Measurements from ENCODE around the gene NMRK1. TPM values are rescaled to one million over a fixed set of nuclear protein-coding genes. Genes with fewer than 3 reads are reported as not detected.

Gene NMRK1
- 9.1 and 10.2 TPM in 2 replicates for total RNA-seq (2016; rRNA removed; fragmentation: Illumina TruSeq; extraction: Trizol)
- 5.0 and 8.8 TPM in 2 replicates for total RNA-seq (2016; cell fraction: cytosol; rRNA removed; fragmentation: Illumina TruSeq; extraction: Trizol; ENCODE audit: low read depth)
- 8.8 and 10.5 TPM in 2 replicates for total RNA-seq (2016; cell fraction: insoluble cytoplasmic fraction; rRNA removed; fragmentation: Illumina TruSeq; extraction: Trizol)
- total RNA-seq (2016; cell fraction: membrane; rRNA removed; fragmentation: Illumina TruSeq; extraction: Trizol) = 8.3 and 10.7 TPM in 2 replicates
- 5.9 and 6.9 TPM in 2 replicates for total RNA-seq (2016; cell fraction: nucleus; rRNA removed; fragmentation: Illumina TruSeq; extraction: Trizol)
- polyA plus RNA-seq (2011; rRNA removed) = 12.9 and 13.5 TPM in 2 replicates
- polyA plus RNA-seq (2011; cell fraction: cytosol; rRNA removed) = 4.2 and 6.9 TPM in 2 replicates
- 11.8 and 15.2 TPM in 2 replicates for polyA plus RNA-seq (2011; cell fraction: nucleus; rRNA removed)
- polyA plus RNA-seq (2012) = 11.8 and 14.6 TPM in 2 replicates
- 7.0 and 8.7 TPM in 2 replicates for polyA plus RNA-seq (2016; cell fraction: cytosol; fragmentation: Illumina TruSeq; extraction: Trizol; ENCODE audit: low read depth)
- polyA plus RNA-seq (2016; cell fraction: insoluble cytoplasmic fraction; fragmentation: Illumina TruSeq; extraction: Trizol; ENCODE audit: low read depth) = 10.0 and 11.0 TPM in 2 replicates
- 7.3 and 7.9 TPM in 2 replicates for polyA plus RNA-seq (2016; cell fraction: membrane; fragmentation: Illumina TruSeq; extraction: Trizol; ENCODE audit: low read depth)
- 10.7 and 12.0 TPM in 2 replicates for polyA plus RNA-seq (2016; cell fraction: nucleus; fragmentation: Illumina TruSeq; extraction: Trizol; ENCODE audit: insufficient read depth, low read depth)
- polyA minus RNA-seq (2011; rRNA and poly(A)+ RNA removed; ENCODE audit: low replicate concordance) = 1.8 and 4.3 TPM in 2 replicates
- 1.9 and 2.1 TPM in 2 replicates for polyA minus RNA-seq (2011; cell fraction: cytosol; rRNA and poly(A)+ RNA removed)
- 12.6 and 12.9 TPM in 2 replicates for polyA minus RNA-seq (2011; cell fraction: nucleus; rRNA and poly(A)+ RNA removed)
- percentile 52 among the genes with signal in this experiment for Bru-seq, nascent RNA
- percentile 49 among the genes with signal in this experiment for BruChase-seq, experiment 1, labeled RNA remaining after a 6-hour chase
- percentile 51 among the genes with signal in this experiment for BruChase-seq, experiment 2, labeled RNA remaining after a 2-hour chase
- long read RNA-seq, experiment 1, partial matches to known transcripts = 0 of 10 reads
- long read RNA-seq, experiment 1, other reads (novel, unspliced or antisense) = 4 of 10 reads
- long read RNA-seq, experiment 2, partial matches to known transcripts = 0 of 10 reads
- long read RNA-seq, experiment 2, other reads (novel, unspliced or antisense) = 4 of 10 reads

DNA sequence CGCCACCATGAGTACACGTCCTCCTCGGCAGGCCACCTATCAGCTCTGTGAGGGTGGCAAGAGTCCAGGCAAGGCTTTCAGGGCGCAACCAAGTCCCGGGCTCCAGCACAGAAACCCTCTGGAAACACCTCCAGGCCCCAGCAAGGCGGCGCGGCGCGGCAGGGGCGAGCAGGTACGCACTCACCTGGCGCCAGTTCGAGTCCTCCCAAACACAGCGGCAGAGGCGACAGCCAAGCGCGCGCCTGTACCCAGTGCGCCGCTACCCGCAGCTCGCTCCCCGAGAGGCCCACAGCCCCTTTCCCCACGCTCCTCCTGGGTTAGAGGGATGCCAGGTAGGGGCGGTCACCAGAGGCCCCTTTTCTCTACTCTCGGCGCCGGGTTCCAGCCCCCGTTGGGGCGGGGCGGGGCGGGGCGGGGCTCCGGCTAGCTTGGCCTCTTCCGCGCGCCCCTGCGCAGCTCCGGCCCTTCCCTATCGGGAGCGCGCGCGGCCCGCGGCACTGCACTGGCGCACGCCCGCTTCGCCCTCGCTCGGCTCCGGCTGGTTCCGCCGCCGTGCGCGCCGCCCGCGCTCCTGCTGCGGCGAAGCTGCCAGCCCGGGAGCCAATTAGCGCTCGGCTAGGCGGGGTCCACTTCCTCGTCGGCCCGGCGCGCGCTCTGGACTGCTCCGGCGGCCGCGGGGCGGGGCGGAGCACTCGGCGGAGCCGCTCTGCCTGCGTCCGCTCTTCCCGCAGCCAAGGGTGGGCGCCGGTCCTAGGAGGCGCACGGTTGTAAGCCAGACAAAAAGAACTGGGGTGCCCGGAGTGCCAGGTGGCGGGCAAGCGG is at the start of gene NMRK1, which contains the start of gene OSTF1:
Gene NMRK1 (minus strand): TSS at position 332 of the 822 bp plus-strand sequence. CDS start 5,040 bp downstream, outside the sequence.
Gene OSTF1 (plus strand): TSS at position 691 of the 822 bp plus-strand sequence. CDS start 179 bp downstream, outside the sequence.
- peaks cover 5% of the 10 kb centered on the region; the same call in 1 of the 2 replicates for H4K20me1 ChIP-seq (ENCODE audit: insufficient read depth, low read length)
- WGBS (ENCODE audit: low lambda C conversion rate) = 0% methylated on average over 4 of the region's 93 CpGs
- H3K9ac ChIP-seq (ENCODE audit: insufficient read depth, low read depth, low read length) = peak within 1 kb of the TSS; percentile 93
- H3K27me3 ChIP-seq (ENCODE audit: control insufficient read depth in 1 of 2, insufficient read depth in 2 of 2, low read length in 2 of 2) = no peaks in the 10 kb centered on the region; a peak in 1 of 5 replicates
- no peak for FAIRE-seq
- H2AFZ ChIP-seq (ENCODE audit: low read length) = peak within 1 kb of the TSS; percentile 71
- peaks cover 27% of the 10 kb centered on the region for H3K79me2 ChIP-seq (ENCODE audit: insufficient read depth, low read length)
- intact Hi-C loops (cut with micrococcal nuclease; ENCODE audit: unreplicated experiment) (loop anchor here (1.0 to 5.0 kb wide), 4 partner anchors 59 to 136 kb away; partner anchors contain the start of genes C9orf40 and CARNMT1), in situ Hi-C loops (cut with HindIII; ENCODE audit: extremely low pct_ligation_motif_present, low pct_unique_long_range_greater_than_20kb) (loop anchor here (5.0 kb wide), 1 partner anchor 136 kb away; the partner anchor contains the start of gene C9orf40)
- no peaks in the 10 kb centered on the region for H3K9me3 ChIP-seq (ENCODE audit: low read length)
- peak within 1 kb of the TSS; percentile 91 for H3K4me2 ChIP-seq (ENCODE audit: low read depth, low read length)
- peaks cover 78% of the 10 kb centered on the region for H3K4me1 ChIP-seq (ENCODE audit: insufficient read depth, low read length)
- POLR2A ChIA-PET = interaction anchor here (0.6 to 2.3 kb wide), 7 partner anchors 11 to 1307 kb away, joined by 3 to 18 read pairs (median 4); partner anchors contain the start of genes CARNMT1 and RFK
- H3K27ac ChIP-seq (ENCODE audit: extremely low read length, insufficient read depth, low read length) = peak within 1 kb of the TSS; percentile 98
- BruUV-seq (replicated peaks) = no TSS peak
- H3K36me3 ChIP-seq (replicated peaks in 1 of 2; ENCODE audit: control insufficient read depth in 1 of 2, insufficient read depth in 2 of 2, low read length in 2 of 2) = no peaks in the 10 kb centered on the region
- peak; percentile 86 for ATAC-seq
- peak; percentile 86 for DNase-seq (ENCODE audit: low spot score)
- CTCF ChIA-PET (ENCODE audit: low intra/inter-chr PET ratio, low total read pairs) = no interaction called here
- peak within 1 kb of the TSS; percentile 85 to 98 (median 91) for H3K4me3 ChIP-seq (replicated peaks in 1 of 3; ENCODE audit: insufficient read depth in 1 of 3, low read depth in 2 of 3, low read length in 3 of 3)
- TF ChIP-seq ARNT2 (CRISPR knock-in tag; IDR thresholded peaks at IDR 0.05; ENCODE audit: low read depth) = peak; percentile 84
- TF ChIP-seq, protein P1, sequence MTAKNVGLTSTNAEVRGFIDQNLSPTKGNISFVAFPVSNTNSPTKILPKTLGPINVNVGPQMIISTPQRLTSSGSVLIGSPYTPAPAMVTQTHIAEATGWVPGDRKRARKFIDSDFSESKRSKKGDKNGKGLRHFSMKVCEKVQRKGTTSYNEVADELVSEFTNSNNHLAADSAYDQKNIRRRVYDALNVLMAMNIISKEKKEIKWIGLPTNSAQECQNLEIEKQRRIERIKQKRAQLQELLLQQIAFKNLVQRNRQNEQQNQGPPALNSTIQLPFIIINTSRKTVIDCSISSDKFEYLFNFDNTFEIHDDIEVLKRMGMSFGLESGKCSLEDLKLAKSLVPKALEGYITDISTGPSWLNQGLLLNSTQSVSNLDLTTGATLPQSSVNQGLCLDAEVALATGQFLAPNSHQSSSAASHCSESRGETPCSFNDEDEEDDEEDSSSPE (CRISPR knock-in tag; IDR thresholded peaks at IDR 0.05) = peak; percentile 41; the same call in 1 of the 2 replicates
- TF ChIP-seq ZZZ3 (CRISPR knock-in tag; IDR thresholded peaks at IDR 0.05; ENCODE audit: borderline replicate concordance) = no peak
- peak; percentile 34; the same call in 1 of the 2 replicates for TF ChIP-seq RFX5 (IDR thresholded peaks at IDR 0.05; ENCODE audit: low read depth, low read length)
- 0 out of 2 replicates have a peak, but pooled peaks have one; percentile 28 for TF ChIP-seq ZNF572 (CRISPR knock-in tag; IDR thresholded peaks at IDR 0.05)
- TF ChIP-seq SMYD3 (CRISPR knock-in tag; IDR thresholded peaks at IDR 0.05) = no peak
- no peak; the same call in 1 of the 2 replicates for TF ChIP-seq MEIS1 (CRISPR knock-in tag; IDR thresholded peaks at IDR 0.05; ENCODE audit: borderline replicate concordance)
- no peak for TF ChIP-seq HNF4A (CRISPR knock-in tag; IDR thresholded peaks at IDR 0.05)
- 0 out of 2 replicates have a peak, but pooled peaks have one; percentile 40 for TF ChIP-seq ZNF772 (CRISPR knock-in tag; IDR thresholded peaks at IDR 0.05)
- TF ChIP-seq, protein P2, sequence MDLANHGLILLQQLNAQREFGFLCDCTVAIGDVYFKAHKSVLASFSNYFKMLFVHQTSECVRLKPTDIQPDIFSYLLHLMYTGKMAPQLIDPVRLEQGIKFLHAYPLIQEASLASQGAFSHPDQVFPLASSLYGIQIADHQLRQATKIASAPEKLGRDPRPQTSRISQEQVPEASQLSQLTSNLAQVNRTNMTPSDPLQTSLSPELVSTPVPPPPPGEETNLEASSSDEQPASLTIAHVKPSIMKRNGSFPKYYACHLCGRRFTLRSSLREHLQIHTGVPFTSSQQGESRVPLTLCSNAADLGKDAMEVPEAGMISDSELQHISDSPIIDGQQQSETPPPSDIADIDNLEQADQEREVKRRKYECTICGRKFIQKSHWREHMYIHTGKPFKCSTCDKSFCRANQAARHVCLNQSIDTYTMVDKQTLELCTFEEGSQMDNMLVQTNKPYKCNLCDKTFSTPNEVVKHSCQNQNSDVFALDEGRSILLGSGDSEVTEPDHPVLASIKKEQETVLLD (CRISPR knock-in tag; IDR thresholded peaks at IDR 0.05; ENCODE audit: low read depth) = peak; percentile 64; the same call in 1 of the 2 replicates

All from HepG2 (cell line).